Measurements from ENCODE around the gene F2RL2.

- TF ChIP-seq CTCF (IDR thresholded peaks at IDR 0.05) (no peak), POLR2AphosphoS5 (IDR thresholded peaks at IDR 0.05; ENCODE audit: low read depth, low read length) (no peak), REST (IDR thresholded peaks at IDR 0.05; ENCODE audit: insufficient read depth in 1 of 2, low read depth in 2 of 2, low read length in 1 of 2) (no peak), SIN3A (IDR thresholded peaks at IDR 0.05; ENCODE audit: borderline replicate concordance, insufficient read depth, low read depth, low read length) (no peak), TCF7L2 (IDR thresholded peaks at IDR 0.05; ENCODE audit: low read depth, low read length) (no peak)
Measured at GRCh38 chr5:76610196-76610595, 13.0 kb downstream of the F2RL2 start.
